Measurements from ENCODE around the gene GLIS2. TPM values are rescaled to one million over a fixed set of nuclear protein-coding genes. Genes with fewer than 3 reads are reported as not detected.

GLIS2 gene
- total RNA-seq, 1 experiment from 2014 or later: 18.2 TPM

GRCh38 chr16:4332623-4333307, 16.9 kb downstream of the GLIS2 start:
- intact Hi-C loops (cut with micrococcal nuclease): no loop called here
- no peaks in the 10 kb centered on the region for H3K9me3 ChIP-seq (ENCODE audit: control insufficient read depth in 1 of 2, insufficient read depth in 1 of 2, low read depth in 1 of 2, low read length in 2 of 2)
- no peak for TF ChIP-seq MAX (IDR thresholded peaks at IDR 0.05)
- no peak for TF ChIP-seq REST (IDR thresholded peaks at IDR 0.05; ENCODE audit: low read depth)
- no peak for TF ChIP-seq SRF (IDR thresholded peaks at IDR 0.05; ENCODE audit: low read depth)
- no peak for TF ChIP-seq JUND (IDR thresholded peaks at IDR 0.05)
- TF ChIP-seq ELF1 (IDR thresholded peaks at IDR 0.05; ENCODE audit: borderline replicate concordance, low read depth): no peak
- no peak for TF ChIP-seq ZNF274 (IDR thresholded peaks at IDR 0.05; ENCODE audit: low read depth, low read length)
- no peak for TF ChIP-seq ZBTB33 (IDR thresholded peaks at IDR 0.05; ENCODE audit: extremely low read depth, insufficient replicate concordance, low read length)
- no peak for TF ChIP-seq ZFX (IDR thresholded peaks at IDR 0.05)
- TF ChIP-seq SIN3A (IDR thresholded peaks at IDR 0.05; ENCODE audit: low read depth): no peak
- TF ChIP-seq EGR1 (IDR thresholded peaks at IDR 0.05; ENCODE audit: low read depth): no peak
- TF ChIP-seq FOSL1 (IDR thresholded peaks at IDR 0.05; ENCODE audit: low read depth): no peak
- TF ChIP-seq RAD21 (IDR thresholded peaks at IDR 0.05; ENCODE audit: low read depth): no peak
- TF ChIP-seq EZH2 (IDR thresholded peaks at IDR 0.05): no peak
- no peak for TF ChIP-seq POLR2A (IDR thresholded peaks at IDR 0.05; ENCODE audit: borderline replicate concordance, extremely low read depth, insufficient read depth, insufficient read length)
- no peak for TF ChIP-seq YY1 (IDR thresholded peaks at IDR 0.05; ENCODE audit: extremely low read depth, insufficient replicate concordance, low read depth, low read length)
- no peak for TF ChIP-seq SP1 (IDR thresholded peaks at IDR 0.05; ENCODE audit: low read depth)
- no peak for TF ChIP-seq EZH2phosphoT487 (IDR thresholded peaks at IDR 0.05; ENCODE audit: borderline replicate concordance)
- no peaks in the 10 kb centered on the region for H3K27me3 ChIP-seq (ENCODE audit: insufficient read depth, low read length)
- no peaks in the 10 kb centered on the region for H3K9me2 ChIP-seq (ENCODE audit: insufficient read depth)
- H3K9ac ChIP-seq (ENCODE audit: low read length): no peak overlapping the region
- H3K27ac ChIP-seq (ENCODE audit: low read depth, low read length): no peak overlapping the region
- H4K20me1 ChIP-seq (ENCODE audit: insufficient read depth): 0 out of 2 replicates have a peak, but pooled peaks cover 3% of the 10 kb centered on the region
- peaks cover 0 to 18% of the 10 kb centered on the region in 2 experiments; a peak in 1 of 4 replicates for H3K4me1 ChIP-seq (ENCODE audit: control insufficient read depth in 1 of 2, insufficient read depth in 2 of 2, low read length in 2 of 2)
- peaks cover 0 to 13% of the 10 kb centered on the region in 2 experiments; a peak in 2 of 4 replicates for H3K36me3 ChIP-seq (ENCODE audit: control insufficient read depth in 1 of 2, insufficient read depth in 2 of 2, low read length in 2 of 2)
- ChIA-PET RAD21 (ENCODE audit: low non-redundant PET in 1 of 2, low total read pairs in 2 of 2, uncharacterized antibody in 2 of 2, unreplicated experiment in 2 of 2) (no interaction called here), CTCF (interaction anchor here (1.2 to 2.9 kb wide), 3 partner anchors 44 to 79 kb away, joined by 4 to 15 read pairs (median 4); no protein-coding TSS in a partner anchor), POLR2A (no interaction called here)
- H3K4me3 ChIP-seq (replicated peaks in 1 of 2; ENCODE audit: low read depth in 1 of 2, low read length in 2 of 2): no peak overlapping the region
- BruUV-seq (replicated peaks): no TSS peak
- H2AFZ ChIP-seq (ENCODE audit: low read depth, low read length, poor library complexity, severe bottlenecking): no peak overlapping the region
- peaks cover 56% of the 10 kb centered on the region for H3K79me2 ChIP-seq (ENCODE audit: insufficient read depth, low read length)
- H3K4me2 ChIP-seq (ENCODE audit: low read length): no peak overlapping the region
- no peak for ATAC-seq
- DNase-seq (ENCODE audit: low read depth, low spot score): no peak
